PC-9 (cell line): ENCODE measurements around the gene WDFY3.

Experiments
- CTCF ChIP-seq: fragments of 200-600 bp; sonication (generic); conservative IDR thresholded peaks from 2 replicates; pipeline ENCODE4 v1.6.1; 2017; ENCODE audit warnings: mixed run types, antibody characterized with exemption, mild to moderate bottlenecking, moderate library complexity
- EZH2 ChIP-seq: fragments of 200-600 bp; sonication (generic); IDR thresholded peaks from 2 replicates; pipeline ENCODE4 v1.8.0; 2017; ENCODE audit warnings: antibody characterized with exemption, low read depth

DNA sequence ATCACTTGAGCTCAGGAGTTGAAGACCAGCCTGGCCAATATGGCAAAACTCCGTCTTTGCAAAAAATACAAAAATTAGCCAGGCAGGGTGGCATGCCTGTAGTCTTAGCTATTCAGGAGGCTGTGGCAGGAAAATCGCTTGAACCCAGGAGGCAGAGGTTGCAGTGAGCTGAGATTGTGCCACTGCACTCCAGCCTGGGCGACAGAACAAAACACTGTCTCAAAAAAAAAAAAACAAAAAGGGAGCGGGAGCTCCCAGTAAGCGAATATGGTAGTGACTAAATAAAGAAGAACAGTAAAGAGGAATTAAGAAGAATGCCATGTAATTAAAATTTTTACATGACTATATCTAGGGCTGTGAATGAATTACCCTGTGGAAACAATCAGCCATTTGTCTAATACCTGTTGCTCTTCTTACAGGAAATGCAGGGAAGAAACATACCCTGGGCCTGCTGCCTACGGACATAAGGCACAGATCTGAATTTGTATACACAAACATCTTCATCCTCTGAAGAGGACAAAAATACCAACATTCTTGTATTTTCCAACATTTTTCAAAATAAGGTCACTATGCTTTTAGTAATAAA lies 11.4 kb downstream of the WDFY3 start:
- no peak for TF ChIP-seq CTCF
- TF ChIP-seq EZH2 = no peak
